Measurements from ENCODE around the gene PIAS4. TPM values are rescaled to one million over a fixed set of nuclear protein-coding genes. Genes with fewer than 3 reads are reported as not detected.

PIAS4 gene
- total RNA-seq, 1 experiment from 2014 or later, result 29.3 TPM

GRCh38 chr19:4052114-4052992 lies 44.8 kb downstream of the PIAS4 start:
- Mint-ChIP-seq H3K4me1 (ENCODE audit: low read depth, unreplicated experiment) (peaks cover 36% of the 10 kb centered on the region), H3K27ac (ENCODE audit: unreplicated experiment) (peak overlapping the region; percentile 98), H3K4me3 (ENCODE audit: low read depth, unreplicated experiment) (peak overlapping the region; percentile 65), H3K27me3 (ENCODE audit: unreplicated experiment) (no peaks in the 10 kb centered on the region), H3K36me3 (ENCODE audit: insufficient read depth, unreplicated experiment) (peaks cover 82% of the 10 kb centered on the region), H3K9me3 (ENCODE audit: low read depth, unreplicated experiment) (no peaks in the 10 kb centered on the region)
- intact Hi-C loops (cut with micrococcal nuclease; ENCODE audit: unreplicated experiment), result loop anchor here (10.0 kb wide), 1 partner anchor 132 kb away; the partner anchor contains the start of genes ANKRD24 and SIRT6
- TF ChIP-seq CTCF (IDR thresholded peaks at IDR 0.05; ENCODE audit: unreplicated experiment), result no peak
- CTCF ChIA-PET, result interaction anchor here (0.6 kb wide), 5 partner anchors 11 to 1112 kb away, joined by 3 to 9 read pairs (median 3); no protein-coding TSS in a partner anchor
- no TSS peak for BruUV-seq (replicated peaks)
- peak; percentile 93 for DNase-seq

DNA sequence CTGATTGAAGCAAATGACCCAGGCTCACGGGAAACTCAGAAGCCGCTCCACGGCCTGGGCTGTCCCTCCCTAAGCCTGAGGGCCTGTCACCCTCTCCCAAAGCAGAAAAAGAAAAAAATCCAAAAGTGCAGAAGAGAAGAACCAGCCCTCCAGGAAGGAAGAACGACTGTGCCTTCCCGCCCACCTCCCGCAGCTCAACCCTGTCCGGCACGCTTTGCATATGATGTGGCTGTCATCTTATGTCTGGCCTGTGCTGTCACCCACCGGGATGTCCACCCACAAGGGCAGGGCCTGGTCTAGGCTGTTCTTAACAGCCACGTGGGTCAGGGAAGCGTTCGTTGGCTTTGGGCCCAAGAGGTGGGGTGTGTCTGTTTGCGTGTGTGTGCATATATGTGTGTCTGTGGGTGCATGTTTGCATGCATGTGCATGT lies 45.5 kb downstream of the PIAS4 start:
- Mint-ChIP-seq H3K9me3 (ENCODE audit: low read depth, unreplicated experiment) (no peaks in the 10 kb centered on the region), H3K27me3 (ENCODE audit: unreplicated experiment) (no peaks in the 10 kb centered on the region), H3K4me1 (ENCODE audit: low read depth, unreplicated experiment) (peaks cover 42% of the 10 kb centered on the region), H3K36me3 (ENCODE audit: insufficient read depth, unreplicated experiment) (peaks cover 82% of the 10 kb centered on the region), H3K27ac (ENCODE audit: unreplicated experiment) (peak overlapping the region; percentile 98), H3K4me3 (ENCODE audit: low read depth, unreplicated experiment) (peak overlapping the region; percentile 65)
- peak; percentile 60 for DNase-seq
- BruUV-seq (replicated peaks), result TSS peak; percentile 89
- intact Hi-C loops (cut with micrococcal nuclease; ENCODE audit: unreplicated experiment), result loop anchor here (10.0 kb wide), 1 partner anchor 132 kb away; the partner anchor contains the start of genes ANKRD24 and SIRT6
- CTCF ChIA-PET, result interaction anchor here (0.6 kb wide), 1 partner anchor 156 kb away, joined by 9 read pairs; no protein-coding TSS in a partner anchor
- TF ChIP-seq CTCF (IDR thresholded peaks at IDR 0.05; ENCODE audit: unreplicated experiment), result no peak

DNA sequence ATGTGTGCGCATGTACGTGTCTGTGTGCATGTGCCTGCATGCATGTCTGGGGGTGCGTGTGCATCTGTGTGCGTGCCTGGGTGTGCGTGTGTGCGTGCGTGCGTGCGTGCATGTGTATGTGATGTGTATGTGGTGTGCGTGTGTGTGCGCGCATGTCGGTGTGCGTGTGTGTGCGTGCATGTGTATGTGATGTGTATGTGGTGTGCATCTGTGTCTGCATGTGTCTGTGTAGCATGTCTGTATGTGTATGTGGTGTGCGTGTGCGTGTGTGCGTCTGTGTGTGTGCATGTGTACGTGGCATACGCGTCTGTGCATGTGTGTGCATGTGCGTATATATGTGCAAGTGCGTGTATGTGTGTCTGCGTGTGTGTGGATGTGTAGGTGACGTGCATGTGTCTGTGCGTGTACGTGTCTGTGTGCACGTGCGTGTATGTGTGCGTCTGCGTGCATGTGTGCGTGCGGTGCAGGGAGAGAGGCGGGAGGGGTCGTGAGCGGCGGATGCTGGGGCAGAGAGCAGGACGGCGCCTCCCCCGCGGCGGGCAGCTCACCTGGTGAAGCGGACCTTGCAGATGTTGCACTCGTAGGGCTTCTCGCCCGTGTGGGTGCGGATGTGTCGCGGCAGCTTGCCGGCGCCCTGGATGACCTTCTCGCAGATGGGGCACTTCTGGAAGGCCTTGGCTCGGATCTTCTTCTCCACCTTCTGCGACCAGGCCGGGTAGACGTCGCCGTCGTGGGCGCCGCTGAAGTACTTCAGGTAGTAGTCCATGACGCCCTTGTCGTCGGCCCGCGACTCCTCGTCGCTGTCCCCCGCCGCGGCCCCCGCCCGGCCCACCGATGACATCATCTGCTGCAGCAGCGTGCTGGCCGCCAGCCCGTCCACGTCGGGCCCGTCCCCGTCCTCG lies 46.1 kb downstream of the PIAS4 start:
- no TSS peak for BruUV-seq (replicated peaks)
- Mint-ChIP-seq H3K27ac (ENCODE audit: unreplicated experiment) (peak overlapping the region; percentile 98), H3K9me3 (ENCODE audit: low read depth, unreplicated experiment) (no peaks in the 10 kb centered on the region), H3K4me3 (ENCODE audit: low read depth, unreplicated experiment) (peak overlapping the region; percentile 65), H3K27me3 (ENCODE audit: unreplicated experiment) (no peaks in the 10 kb centered on the region), H3K36me3 (ENCODE audit: insufficient read depth, unreplicated experiment) (peaks cover 82% of the 10 kb centered on the region), H3K4me1 (ENCODE audit: low read depth, unreplicated experiment) (peaks cover 43% of the 10 kb centered on the region)
- CTCF ChIA-PET, result no interaction called here
- intact Hi-C loops (cut with micrococcal nuclease; ENCODE audit: unreplicated experiment), result loop anchor here (10.0 kb wide), 1 partner anchor 131 kb away; the partner anchor contains the start of genes ANKRD24 and SIRT6
- TF ChIP-seq CTCF (IDR thresholded peaks at IDR 0.05; ENCODE audit: unreplicated experiment), result no peak
- DNase-seq, result no peak

Measured in Calu3 (cell line).